ENCODE measurements around the gene VIM. TPM values are rescaled to one million over a fixed set of nuclear protein-coding genes. Genes with fewer than 3 reads are reported as not detected.

Gene VIM
- total and polyA plus RNA-seq, 10 donors: 510 to 2,377 (median 1,295) TPM

- Histone ChIP-seq H3K4me1 (peaks cover 13 to 52% (median 42%) of the 10 kb centered on the region in 6 donors), H3K27ac (peak overlapping the region; percentile 93 to 100 (median 99)), H3K9me3 (no peaks in the 10 kb centered on the region), H3K4me3 (peak overlapping the region; percentile 93 to 99 (median 96)), H3K27me3 (replicated peaks in 1 of 7) (no peaks in the 10 kb centered on the region), H3K36me3 (peaks cover 0 to 23% (median 16%) of the 10 kb centered on the region in 6 donors)
- no peak for DNase-seq
- intact Hi-C loops (cut with DNase I; ENCODE audit: low total_unique reads): no loop called here
- TF ChIP-seq CTCF (IDR thresholded peaks at IDR 0.05 in 8 of 11, conservative IDR thresholded peaks at IDR 0.05 in 3 of 11) (peak; percentile 28 to 71 (median 64)), POLR2AphosphoS5 (IDR thresholded peaks at IDR 0.05) (no peak)
- 3 to 4% (median 3%) methylated on average over 12 of the region's 12 CpGs for whole genome bisulfite sequencing, 5 donors
Measured at GRCh38 chr10:17227367-17228090, 512 bp upstream of the VIM start.

- 0 to 1% (median 1%) methylated on average over 6 to 72 of the region's 72 CpGs for WGBS, 5 donors
- peak; percentile 95 for DNase-seq
- intact Hi-C loops (cut with DNase I; ENCODE audit: low total_unique reads): no loop called here
- TF ChIP-seq POLR2AphosphoS5 (IDR thresholded peaks at IDR 0.05): peak; percentile 97 to 98 (median 98)
- peak in 2 of 11 experiments; percentile 10 to 19 for TF ChIP-seq CTCF (IDR thresholded peaks at IDR 0.05 in 8 of 11, conservative IDR thresholded peaks at IDR 0.05 in 3 of 11)
- peak in 2 of 3 donors; percentile 48 to 92 for TF ChIP-seq POLR2A (IDR thresholded peaks at IDR 0.05)
- Histone ChIP-seq H3K27me3 (replicated peaks in 1 of 7) (no peaks in the 10 kb centered on the region), H3K27ac (peak overlapping the region; percentile 93 to 100 (median 99)), H3K36me3 (peaks cover 6 to 39% (median 32%) of the 10 kb centered on the region in 6 donors), H3K9me3 (no peaks in the 10 kb centered on the region), H3K4me1 (peaks cover 13 to 68% (median 58%) of the 10 kb centered on the region in 6 donors), H3K4me3 (peak overlapping the region; percentile 93 to 99 (median 96))
Measured at GRCh38 chr10:17229016-17229716, 1.1 kb downstream of the VIM start.

- H3K9me3 ChIP-seq: no peaks in the 10 kb centered on the region
- H3K27me3 ChIP-seq (replicated peaks in 1 of 7): no peaks in the 10 kb centered on the region
- peak overlapping the region; percentile 93 to 100 (median 99) for H3K27ac ChIP-seq
- peaks cover 10 to 44% (median 37%) of the 10 kb centered on the region in 6 donors for H3K36me3 ChIP-seq
- TF ChIP-seq CTCF (IDR thresholded peaks at IDR 0.05 in 8 of 11, conservative IDR thresholded peaks at IDR 0.05 in 3 of 11) (no peak), POLR2A (IDR thresholded peaks at IDR 0.05) (no peak), POLR2AphosphoS5 (IDR thresholded peaks at IDR 0.05) (no peak)
- 0% methylated on average over 3 to 21 of the region's 21 CpGs for WGBS, 5 donors
- no peak for DNase-seq
- H3K4me1 ChIP-seq: peaks cover 13 to 73% (median 63%) of the 10 kb centered on the region in 6 donors
- intact Hi-C loops (cut with DNase I; ENCODE audit: low total_unique reads): no loop called here
- H3K4me3 ChIP-seq: peak overlapping the region; percentile 93 to 99 (median 96)
Measured at GRCh38 chr10:17229717-17229966, 1.6 kb downstream of the VIM start.
